ENCODE measurements around the gene C16orf95. TPM values are rescaled to one million over a fixed set of nuclear protein-coding genes. Genes with fewer than 3 reads are reported as not detected.

The C16orf95 gene
- total RNA-seq, 2 donors from 2014 or later: 0.91 to 8.0 TPM

- Histone ChIP-seq H3K27me3 (replicated peaks; ENCODE audit: insufficient read depth) (no peaks in the 10 kb centered on the region), H3K27ac (no peak overlapping the region), H3K4me3 (no peak overlapping the region), H3K9me3 (no peaks in the 10 kb centered on the region), H3K36me3 (no peaks in the 10 kb centered on the region), H3K4me1 (replicated peaks) (peaks cover 6% of the 10 kb centered on the region)
- no peak for DNase-seq (ENCODE audit: low spot score)
- WGBS: 76% methylated on average over 8 of the region's 10 CpGs
- TF ChIP-seq CTCF (IDR thresholded peaks at IDR 0.05) (no peak), POLR2A (IDR thresholded peaks at IDR 0.05) (no peak), POLR2AphosphoS5 (IDR thresholded peaks at IDR 0.05) (no peak)
- intact Hi-C loops (cut with DNase I): loop anchor here (10.0 kb wide), 1 partner anchor 180 kb away; the partner anchor contains the start of gene ZCCHC14
Observed at GRCh38 chr16:87314990-87315420, 2.2 kb downstream of the C16orf95 start.

GRCh38 chr16:87312008-87312407 is 5.2 kb downstream of the C16orf95 start:
- TF ChIP-seq POLR2AphosphoS5 (IDR thresholded peaks at IDR 0.05) (no peak), POLR2A (IDR thresholded peaks at IDR 0.05) (no peak), CTCF (IDR thresholded peaks at IDR 0.05) (no peak)
- no peaks in the 10 kb centered on the region for H3K4me1 ChIP-seq (replicated peaks)
- no peak overlapping the region for H3K4me3 ChIP-seq
- no peaks in the 10 kb centered on the region for H3K27me3 ChIP-seq (replicated peaks; ENCODE audit: insufficient read depth)
- H3K9me3 ChIP-seq: no peaks in the 10 kb centered on the region
- intact Hi-C loops (cut with DNase I): loop anchor here (10.0 kb wide), 1 partner anchor 183 kb away; the partner anchor contains the start of gene ZCCHC14
- no peak overlapping the region for H3K27ac ChIP-seq
- 82% methylated on average over 7 of the region's 7 CpGs for WGBS
- no peaks in the 10 kb centered on the region for H3K36me3 ChIP-seq
- no peak for DNase-seq (ENCODE audit: low spot score)

GRCh38 chr16:87311387-87311786 is 5.8 kb downstream of the C16orf95 start:
- H3K9me3 ChIP-seq: no peaks in the 10 kb centered on the region
- H3K27ac ChIP-seq: no peak overlapping the region
- no peaks in the 10 kb centered on the region for H3K4me1 ChIP-seq (replicated peaks)
- intact Hi-C loops (cut with DNase I): loop anchor here (10.0 kb wide), 1 partner anchor 183 kb away; the partner anchor contains the start of gene ZCCHC14
- no peak for TF ChIP-seq POLR2AphosphoS5 (IDR thresholded peaks at IDR 0.05)
- TF ChIP-seq CTCF (IDR thresholded peaks at IDR 0.05): no peak
- TF ChIP-seq POLR2A (IDR thresholded peaks at IDR 0.05): no peak
- no peak overlapping the region for H3K4me3 ChIP-seq
- no peaks in the 10 kb centered on the region for H3K36me3 ChIP-seq
- no peak for DNase-seq (ENCODE audit: low spot score)
- 96% methylated on average over 5 of the region's 5 CpGs for whole genome bisulfite sequencing
- no peaks in the 10 kb centered on the region for H3K27me3 ChIP-seq (replicated peaks; ENCODE audit: insufficient read depth)

GRCh38 chr16:87310610-87311009 is 6.6 kb downstream of the C16orf95 start:
- no peak overlapping the region for H3K4me3 ChIP-seq
- intact Hi-C loops (cut with DNase I): loop anchor here (10.0 kb wide), 1 partner anchor 184 kb away; the partner anchor contains the start of gene ZCCHC14
- H3K4me1 ChIP-seq (replicated peaks): no peaks in the 10 kb centered on the region
- no peaks in the 10 kb centered on the region for H3K27me3 ChIP-seq (replicated peaks; ENCODE audit: insufficient read depth)
- TF ChIP-seq CTCF (IDR thresholded peaks at IDR 0.05): no peak
- TF ChIP-seq POLR2AphosphoS5 (IDR thresholded peaks at IDR 0.05): no peak
- TF ChIP-seq POLR2A (IDR thresholded peaks at IDR 0.05): no peak
- 83% methylated on average over 7 of the region's 7 CpGs for WGBS
- H3K36me3 ChIP-seq: no peaks in the 10 kb centered on the region
- H3K9me3 ChIP-seq: no peaks in the 10 kb centered on the region
- H3K27ac ChIP-seq: no peak overlapping the region
- no peak for DNase-seq (ENCODE audit: low spot score)

Measured in prostate gland (tissue), 2 donors.